A673 (cell line): ENCODE results near the gene EPHA8.

Experiments used
- EZH2 ChIP-seq: fragments of 200-600 bp; sonication (generic); IDR thresholded peaks from 2 replicates; pipeline ENCODE4 v1.6.1; 2017; ENCODE audit warnings: borderline replicate concordance, low read depth, mild to moderate bottlenecking, mixed read lengths, antibody characterized with exemption, low read length; ENCODE audit not compliant: poor library complexity, severe bottlenecking
- TF ChIP-seq, protein P1 (sequence below): fragments of 300-800, 200-600 bp; sonication (generic); conservative IDR thresholded peaks from 2 replicates; pipeline ENCODE4 v1.5.1; 2017; ENCODE audit warnings: low read depth, mild to moderate bottlenecking, antibody characterized with exemption, low read length, moderate library complexity, mixed read lengths

DNA sequence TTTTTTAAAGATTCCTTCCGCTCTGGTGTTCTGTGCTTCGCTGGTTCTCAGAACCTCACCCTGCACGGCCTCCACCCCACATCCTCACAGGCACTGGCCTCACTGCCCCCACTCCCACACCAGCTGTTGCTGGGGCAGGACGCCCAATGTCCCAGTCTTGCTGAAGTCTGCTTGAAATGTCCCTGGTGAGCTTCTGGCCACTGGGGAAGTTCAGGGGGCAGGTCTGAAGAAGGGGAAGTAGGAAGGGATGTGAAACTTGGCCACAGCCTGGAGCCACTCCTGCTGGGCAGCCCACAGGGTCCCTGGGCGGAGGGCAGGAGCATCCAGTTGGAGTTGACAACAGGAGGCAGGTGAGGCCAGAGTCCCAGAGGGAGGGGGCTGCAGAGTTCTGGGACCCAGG lies 73.1 kb downstream of the EPHA8 start, which contains the start of gene C1QA:
- TF ChIP-seq, protein P1, sequence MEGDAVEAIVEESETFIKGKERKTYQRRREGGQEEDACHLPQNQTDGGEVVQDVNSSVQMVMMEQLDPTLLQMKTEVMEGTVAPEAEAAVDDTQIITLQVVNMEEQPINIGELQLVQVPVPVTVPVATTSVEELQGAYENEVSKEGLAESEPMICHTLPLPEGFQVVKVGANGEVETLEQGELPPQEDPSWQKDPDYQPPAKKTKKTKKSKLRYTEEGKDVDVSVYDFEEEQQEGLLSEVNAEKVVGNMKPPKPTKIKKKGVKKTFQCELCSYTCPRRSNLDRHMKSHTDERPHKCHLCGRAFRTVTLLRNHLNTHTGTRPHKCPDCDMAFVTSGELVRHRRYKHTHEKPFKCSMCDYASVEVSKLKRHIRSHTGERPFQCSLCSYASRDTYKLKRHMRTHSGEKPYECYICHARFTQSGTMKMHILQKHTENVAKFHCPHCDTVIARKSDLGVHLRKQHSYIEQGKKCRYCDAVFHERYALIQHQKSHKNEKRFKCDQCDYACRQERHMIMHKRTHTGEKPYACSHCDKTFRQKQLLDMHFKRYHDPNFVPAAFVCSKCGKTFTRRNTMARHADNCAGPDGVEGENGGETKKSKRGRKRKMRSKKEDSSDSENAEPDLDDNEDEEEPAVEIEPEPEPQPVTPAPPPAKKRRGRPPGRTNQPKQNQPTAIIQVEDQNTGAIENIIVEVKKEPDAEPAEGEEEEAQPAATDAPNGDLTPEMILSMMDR: no peak
- TF ChIP-seq EZH2: no peak
